ENCODE results near the gene BTBD17.

Gene BTBD17

DNA sequence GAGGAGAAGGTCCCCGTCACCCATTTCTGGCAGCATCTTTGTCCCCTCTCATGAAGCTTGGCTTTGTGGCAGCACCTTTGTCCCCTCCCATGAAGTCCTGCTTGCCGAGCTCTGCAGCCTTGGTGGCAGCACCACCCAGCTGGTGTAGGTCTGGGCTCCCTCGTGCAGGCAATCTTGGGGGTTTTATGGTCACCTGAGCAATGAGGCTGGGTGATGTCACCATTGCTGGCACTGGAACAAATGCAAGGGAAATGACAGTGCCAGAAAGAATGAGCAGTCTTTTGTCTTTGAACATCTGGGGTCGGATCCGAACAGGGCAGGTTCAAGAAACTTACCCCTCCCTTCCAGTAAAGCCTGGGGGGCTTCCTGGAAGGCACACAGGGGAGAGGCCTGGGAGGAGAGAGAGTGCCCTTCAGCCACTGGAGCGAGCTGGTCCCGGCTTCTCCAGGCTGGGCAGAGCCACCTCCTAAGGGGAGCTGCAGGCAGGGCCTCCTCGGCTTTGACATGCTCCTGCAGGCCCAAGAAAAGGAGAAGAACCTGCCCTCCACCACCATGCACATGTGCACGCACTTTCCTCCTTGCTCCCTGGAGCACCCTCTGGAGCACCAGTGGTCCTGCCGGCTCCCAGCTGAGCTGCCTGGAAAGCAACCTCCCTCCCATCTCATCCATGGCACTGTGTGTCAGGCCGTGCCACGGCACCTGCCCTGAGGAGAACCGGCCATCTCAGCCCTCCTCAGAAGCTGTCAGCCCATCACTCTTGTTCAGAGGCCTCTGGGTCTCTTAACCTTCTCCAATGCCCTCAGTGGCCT is 16.0 kb downstream of the BTBD17 start:
- no peak for DNase-seq (ENCODE audit: low spot score in 2 of 2)
- Histone ChIP-seq H3K36me3 (replicated peaks) (no peaks in the 10 kb centered on the region), H3K27me3 (ENCODE audit: low read depth) (peaks cover 36% of the 10 kb centered on the region), H3K4me1 (no peaks in the 10 kb centered on the region), H3K9me3 (no peaks in the 10 kb centered on the region), H3K4me3 (no peak overlapping the region)
- in situ Hi-C loops (cut with MboI; ENCODE audit: low sequenced_read_pairs): no loop called here

DNA sequence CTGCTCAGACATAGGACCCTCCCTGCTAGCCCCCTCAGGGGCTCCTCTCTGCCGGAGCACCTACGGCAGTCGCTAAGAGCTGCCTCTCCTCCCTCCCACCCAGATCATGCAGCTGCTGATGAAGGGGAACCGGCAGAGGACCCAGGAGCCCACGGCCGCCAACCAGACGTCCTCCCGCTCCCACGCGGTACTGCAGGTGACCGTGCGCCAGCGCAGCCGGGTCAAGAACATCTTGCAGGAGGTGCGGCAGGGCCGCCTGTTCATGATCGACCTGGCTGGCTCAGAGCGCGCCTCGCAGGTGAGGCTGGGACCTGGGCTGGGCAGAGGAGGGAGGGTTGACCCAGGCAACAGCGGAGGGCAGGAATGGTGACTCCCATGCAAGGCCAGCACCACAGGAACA is 17.0 kb downstream of the BTBD17 start:
- Histone ChIP-seq H3K27me3 (ENCODE audit: low read depth) (peaks cover 29% of the 10 kb centered on the region), H3K4me1 (no peaks in the 10 kb centered on the region), H3K4me3 (no peak overlapping the region), H3K36me3 (replicated peaks) (no peaks in the 10 kb centered on the region), H3K9me3 (no peaks in the 10 kb centered on the region)
- no peak for DNase-seq (ENCODE audit: low spot score in 2 of 2)
- in situ Hi-C loops (cut with MboI; ENCODE audit: low sequenced_read_pairs): no loop called here

DNA sequence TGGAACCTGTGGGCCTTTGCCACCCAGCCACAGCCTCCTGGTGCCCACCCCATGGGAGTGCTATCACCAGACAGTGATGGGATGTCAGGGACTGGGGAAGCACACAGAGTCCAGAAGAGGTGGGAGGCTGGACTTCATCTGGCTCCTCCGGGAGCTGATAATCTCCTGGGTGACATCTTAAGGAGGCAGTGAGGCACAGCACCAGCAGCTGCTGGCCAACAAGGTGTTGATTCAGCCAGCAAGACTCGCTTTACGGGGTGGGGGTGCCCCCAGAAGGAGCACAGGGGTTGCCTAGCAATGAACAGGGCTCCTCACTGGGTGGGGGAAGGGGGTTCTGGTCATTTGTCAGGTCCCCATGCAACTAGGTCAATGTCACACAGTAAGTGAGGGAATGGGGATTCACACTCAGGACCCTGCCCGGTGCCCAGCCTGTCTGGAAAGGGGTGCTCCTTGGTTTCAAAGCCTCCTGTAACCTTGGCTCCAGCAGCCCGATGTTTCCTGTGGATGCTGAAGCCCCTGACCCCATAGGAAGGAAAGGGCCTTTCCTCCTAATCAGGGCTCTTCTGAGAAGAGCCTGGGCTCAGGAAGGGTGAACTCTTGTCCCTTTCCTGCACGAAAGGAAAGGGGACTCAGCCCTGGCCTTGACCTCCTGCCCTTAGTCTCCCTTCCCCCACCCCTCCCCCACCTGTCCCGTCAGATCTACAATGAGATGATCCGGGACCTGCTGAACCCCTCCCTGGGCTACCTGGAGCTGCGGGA is 18.0 kb downstream of the BTBD17 start:
- in situ Hi-C loops (cut with MboI; ENCODE audit: low sequenced_read_pairs): no loop called here
- no peaks in the 10 kb centered on the region for H3K36me3 ChIP-seq (replicated peaks)
- no peaks in the 10 kb centered on the region for H3K4me1 ChIP-seq
- peaks cover 21% of the 10 kb centered on the region for H3K27me3 ChIP-seq (ENCODE audit: low read depth)
- H3K9me3 ChIP-seq: no peaks in the 10 kb centered on the region
- H3K4me3 ChIP-seq: no peak overlapping the region
- no peak for DNase-seq (ENCODE audit: low spot score in 2 of 2)

DNA sequence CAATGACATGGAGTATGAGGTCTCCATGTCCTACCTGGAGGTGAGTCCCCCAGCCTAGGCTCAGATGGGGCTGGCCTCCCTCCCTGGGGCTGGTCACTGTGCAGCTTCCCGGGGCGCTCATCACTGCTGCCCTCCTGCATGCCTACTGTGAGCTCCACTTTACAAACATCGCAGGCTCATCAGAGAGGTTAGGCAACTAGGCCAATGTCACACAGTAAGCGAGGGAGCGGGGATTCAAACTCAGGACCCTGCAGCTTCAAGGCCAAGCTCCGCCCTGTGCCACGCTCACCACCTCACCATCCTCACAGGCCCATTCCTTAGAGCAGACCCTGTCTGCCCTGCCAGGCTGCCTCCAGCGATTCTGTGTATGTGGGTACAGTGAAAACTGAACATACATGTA is 18.5 kb downstream of the BTBD17 start:
- H3K27me3 ChIP-seq (ENCODE audit: low read depth): peaks cover 15% of the 10 kb centered on the region
- no peaks in the 10 kb centered on the region for H3K9me3 ChIP-seq
- no peak overlapping the region for H3K4me3 ChIP-seq
- H3K36me3 ChIP-seq (replicated peaks): no peaks in the 10 kb centered on the region
- H3K4me1 ChIP-seq: no peaks in the 10 kb centered on the region
- in situ Hi-C loops (cut with MboI; ENCODE audit: low sequenced_read_pairs): no loop called here
- no peak for DNase-seq (ENCODE audit: low spot score in 2 of 2)

DNA sequence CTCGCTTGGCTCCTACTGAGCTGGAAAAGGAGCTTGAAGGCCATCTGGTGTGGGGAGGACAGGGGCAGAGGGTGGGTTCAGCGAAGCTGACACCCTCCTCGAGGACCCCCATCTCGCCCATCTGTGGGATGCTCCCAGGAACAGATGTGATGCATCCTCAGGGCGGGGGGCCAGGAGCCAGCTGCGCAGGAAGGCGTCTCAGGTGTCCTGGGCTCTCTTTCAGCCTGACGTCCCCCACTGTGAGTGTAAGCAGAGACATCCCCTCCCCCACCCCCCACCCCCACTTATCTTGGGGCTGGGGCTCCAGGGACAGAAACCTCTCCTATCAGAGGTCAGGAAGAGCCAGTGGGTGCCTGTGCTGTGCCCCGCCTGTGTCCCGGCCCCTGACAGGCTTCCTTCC is 19.4 kb downstream of the BTBD17 start:
- DNase-seq (ENCODE audit: low spot score in 2 of 2): no peak
- peaks cover 8% of the 10 kb centered on the region for H3K27me3 ChIP-seq (ENCODE audit: low read depth)
- no peaks in the 10 kb centered on the region for H3K4me1 ChIP-seq
- no peaks in the 10 kb centered on the region for H3K9me3 ChIP-seq
- no peak overlapping the region for H3K4me3 ChIP-seq
- in situ Hi-C loops (cut with MboI; ENCODE audit: low sequenced_read_pairs): no loop called here
- no peaks in the 10 kb centered on the region for H3K36me3 ChIP-seq (replicated peaks)

DNA sequence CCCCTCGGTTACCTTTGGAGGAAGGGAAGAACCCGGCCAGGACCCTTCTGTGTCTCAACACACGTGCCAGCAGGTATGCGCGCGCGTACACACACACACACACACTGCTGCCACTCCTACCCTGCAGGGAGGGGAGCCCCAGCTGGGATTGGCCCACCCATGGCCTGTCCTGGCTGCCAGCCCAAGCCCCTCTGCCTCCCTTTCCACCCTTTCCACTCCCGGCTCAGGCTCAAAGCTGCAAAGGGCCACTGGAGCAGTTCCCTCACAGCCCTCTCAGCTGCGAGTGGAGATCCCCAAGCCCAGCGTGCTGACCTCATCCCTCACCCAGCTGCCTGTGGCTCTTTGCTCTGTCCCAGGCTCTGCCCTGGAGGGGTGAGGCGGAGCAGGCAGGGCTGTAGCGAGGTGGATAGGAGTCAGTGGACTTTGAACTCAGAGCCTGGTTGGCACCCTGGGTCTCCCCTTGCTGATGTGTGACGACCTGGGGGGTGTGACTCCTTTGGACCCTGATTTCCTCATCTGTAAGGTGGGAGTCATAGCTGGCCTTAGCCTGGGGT is 21.1 kb downstream of the BTBD17 start:
- no peak for DNase-seq (ENCODE audit: low spot score in 2 of 2)
- Histone ChIP-seq H3K27me3 (ENCODE audit: low read depth) (no peaks in the 10 kb centered on the region; the same call in 1 of the 2 replicates), H3K36me3 (replicated peaks) (no peaks in the 10 kb centered on the region)

DNA sequence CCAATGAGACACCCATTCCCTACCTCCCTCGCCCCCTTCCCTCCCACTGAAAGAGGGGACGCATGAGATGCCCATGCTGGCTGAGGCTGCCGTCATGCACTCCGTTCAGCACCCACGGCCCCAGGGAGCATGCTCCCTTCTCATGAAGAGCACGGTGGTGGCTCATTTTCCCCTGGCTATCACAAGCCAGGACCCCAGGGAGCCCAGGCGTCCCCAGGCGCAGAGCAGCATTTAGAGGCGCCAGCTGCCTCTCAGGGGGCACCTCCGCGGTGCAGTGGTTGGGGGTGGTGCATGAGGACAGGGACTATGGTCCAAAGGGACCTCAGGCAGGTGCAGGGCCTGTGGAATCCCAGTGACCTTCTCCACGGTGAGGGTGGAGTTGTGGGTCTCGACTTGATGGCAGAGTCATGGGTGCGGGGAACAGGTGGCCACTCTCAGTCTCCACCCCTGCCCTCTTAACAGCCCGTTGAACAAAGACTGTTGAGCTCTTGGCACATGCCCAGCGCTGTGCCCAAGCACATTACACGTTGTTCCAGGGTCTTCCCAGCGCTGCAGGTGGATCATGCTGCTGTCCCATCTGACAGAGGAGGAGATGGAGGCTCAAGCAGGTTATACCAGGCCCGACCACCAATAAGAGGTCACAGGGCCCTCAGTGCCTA is 22.0 kb downstream of the BTBD17 start:
- Histone ChIP-seq H3K4me1 (no peaks in the 10 kb centered on the region), H3K36me3 (replicated peaks) (no peaks in the 10 kb centered on the region), H3K9me3 (no peaks in the 10 kb centered on the region), H3K4me3 (no peak overlapping the region), H3K27me3 (ENCODE audit: low read depth) (no peaks in the 10 kb centered on the region)
- no peak for DNase-seq (ENCODE audit: low spot score in 2 of 2)
- in situ Hi-C loops (cut with MboI; ENCODE audit: low sequenced_read_pairs): no loop called here

More for the DNA sequence above, 21.1 kb downstream of the BTBD17 start:
- Histone ChIP-seq H3K4me1 (no peaks in the 10 kb centered on the region), H3K4me3 (no peak overlapping the region), H3K9me3 (no peaks in the 10 kb centered on the region)
- in situ Hi-C loops (cut with MboI; ENCODE audit: low sequenced_read_pairs): no loop called here

DNA sequence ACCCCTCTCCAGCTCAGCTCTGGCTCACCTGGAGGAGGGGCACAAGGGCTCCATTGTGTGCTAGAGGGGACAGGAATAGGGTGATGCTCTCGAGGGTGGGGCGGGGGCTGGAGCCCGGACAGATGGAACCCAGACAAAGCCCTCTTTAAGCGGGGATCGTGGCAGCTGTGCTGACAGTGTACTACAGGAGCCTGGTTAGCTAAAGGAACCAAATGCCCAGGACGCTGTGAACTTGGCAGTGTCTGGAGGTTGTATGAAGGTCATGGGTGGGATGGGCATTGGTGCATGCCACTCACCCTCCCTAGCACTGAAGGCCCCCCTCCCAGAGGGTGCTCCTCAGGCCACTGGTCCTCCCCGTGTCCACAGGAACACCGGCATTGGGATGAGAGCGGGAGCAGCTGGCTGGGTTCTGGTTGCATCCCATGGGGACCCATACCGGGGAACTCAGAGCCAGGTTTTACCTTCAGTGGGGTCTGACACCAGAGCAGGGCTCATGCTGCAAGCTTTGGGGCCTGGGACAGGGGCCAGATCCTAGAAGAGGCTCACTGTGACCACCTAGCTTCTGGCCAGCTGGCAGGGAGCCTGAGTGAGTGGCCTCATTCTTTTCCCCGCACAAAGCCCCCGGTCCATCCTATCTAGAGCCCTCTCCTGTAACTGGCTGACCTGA is 23.7 kb downstream of the BTBD17 start:
- in situ Hi-C loops (cut with MboI; ENCODE audit: low sequenced_read_pairs): no loop called here
- DNase-seq (ENCODE audit: low spot score in 2 of 2): no peak
- no peaks in the 10 kb centered on the region for H3K36me3 ChIP-seq (replicated peaks)
- H3K4me3 ChIP-seq: no peak overlapping the region
- H3K9me3 ChIP-seq: no peaks in the 10 kb centered on the region
- H3K4me1 ChIP-seq: no peaks in the 10 kb centered on the region
- H3K27me3 ChIP-seq (ENCODE audit: low read depth): no peaks in the 10 kb centered on the region

DNA sequence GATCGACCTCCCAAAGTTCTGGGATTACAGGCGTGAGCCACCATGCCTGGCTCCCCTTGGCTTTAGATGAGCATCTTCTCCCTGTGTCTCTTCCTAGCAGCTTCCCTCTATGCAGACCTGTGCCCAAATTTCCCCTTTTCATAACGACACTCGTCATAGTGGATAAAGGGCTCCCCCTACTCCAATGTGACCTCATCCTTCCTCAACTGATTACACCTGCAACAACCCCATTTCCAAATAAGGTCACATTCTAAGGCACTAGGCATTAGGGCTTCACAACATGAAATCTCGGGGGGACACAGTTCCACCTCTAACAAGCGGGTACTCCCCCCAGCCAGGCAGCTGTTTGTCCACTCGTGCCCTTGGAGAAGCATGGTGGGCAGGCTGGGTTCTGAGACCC is 25.4 kb downstream of the BTBD17 start:
- Histone ChIP-seq H3K36me3 (replicated peaks) (no peaks in the 10 kb centered on the region), H3K9me3 (no peaks in the 10 kb centered on the region), H3K4me1 (no peaks in the 10 kb centered on the region), H3K4me3 (no peak overlapping the region), H3K27me3 (ENCODE audit: low read depth) (no peaks in the 10 kb centered on the region)
- in situ Hi-C loops (cut with MboI; ENCODE audit: low sequenced_read_pairs): no loop called here
- DNase-seq (ENCODE audit: low spot score in 2 of 2): no peak

DNA sequence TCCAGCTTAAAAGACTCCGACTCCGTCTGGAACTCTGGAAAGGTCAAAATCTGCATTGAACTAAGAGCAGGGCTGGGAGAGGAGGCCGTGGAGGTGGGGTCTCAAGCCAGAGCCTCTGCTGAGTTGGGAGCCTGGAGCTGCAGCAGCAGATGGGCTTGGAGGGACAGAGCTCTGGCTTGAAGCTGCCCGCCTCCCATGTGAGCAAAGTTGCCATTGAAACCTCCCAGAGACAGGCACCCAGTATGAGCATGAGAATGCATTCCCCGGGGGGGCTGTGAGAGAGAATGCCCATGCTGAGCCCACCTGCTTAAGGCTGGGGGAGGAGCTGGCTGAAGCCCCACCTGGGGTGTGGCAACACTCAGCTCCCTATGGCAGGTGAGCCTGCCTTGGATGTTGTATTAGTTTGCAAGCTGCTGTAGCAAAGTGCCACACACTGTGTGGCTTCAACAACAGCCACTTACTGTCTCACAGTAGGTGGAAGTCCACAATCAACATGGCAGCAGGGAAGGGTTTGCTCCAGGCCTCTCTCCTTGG is 26.1 kb downstream of the BTBD17 start:
- Histone ChIP-seq H3K9me3 (no peaks in the 10 kb centered on the region), H3K4me3 (no peak overlapping the region), H3K4me1 (no peaks in the 10 kb centered on the region), H3K27me3 (ENCODE audit: low read depth) (no peaks in the 10 kb centered on the region), H3K36me3 (replicated peaks) (no peaks in the 10 kb centered on the region)
- DNase-seq (ENCODE audit: low spot score in 2 of 2): no peak
- in situ Hi-C loops (cut with MboI; ENCODE audit: low sequenced_read_pairs): no loop called here

DNA sequence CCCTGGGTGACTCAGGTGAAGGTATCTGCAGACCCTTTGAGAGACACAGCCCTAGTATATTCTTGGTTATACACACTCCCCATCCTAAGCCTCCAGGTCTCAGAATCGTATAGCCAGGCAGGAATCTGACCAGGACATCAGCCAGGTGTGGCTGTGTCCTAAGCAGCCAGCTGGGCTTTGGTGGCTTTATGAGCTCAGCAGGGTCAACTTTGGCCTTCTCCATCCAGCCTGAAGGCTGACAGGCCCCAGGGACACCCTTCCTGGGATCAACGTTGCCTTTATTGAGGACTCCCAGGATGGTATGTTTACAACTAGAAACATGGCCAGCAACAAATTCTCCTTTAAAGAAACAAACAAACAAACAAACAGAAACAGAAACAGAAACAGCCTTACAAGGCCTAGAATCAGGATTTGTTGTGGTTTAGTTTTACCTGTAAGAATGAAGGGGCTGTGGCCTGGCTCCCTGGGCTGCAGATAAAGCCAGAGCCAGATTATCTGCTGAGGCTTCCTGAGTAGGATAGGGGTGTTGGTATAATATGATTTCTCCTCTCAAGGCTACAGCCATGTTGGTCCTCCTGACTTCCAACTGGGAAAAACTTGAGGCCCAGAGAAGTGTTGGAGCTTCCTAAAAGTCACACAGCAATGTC is 27.2 kb downstream of the BTBD17 start:
- in situ Hi-C loops (cut with MboI; ENCODE audit: low sequenced_read_pairs): no loop called here
- Histone ChIP-seq H3K27me3 (ENCODE audit: low read depth) (no peaks in the 10 kb centered on the region), H3K36me3 (replicated peaks) (no peaks in the 10 kb centered on the region), H3K4me1 (no peaks in the 10 kb centered on the region), H3K4me3 (no peak overlapping the region), H3K9me3 (no peaks in the 10 kb centered on the region)
- no peak for DNase-seq (ENCODE audit: low spot score in 2 of 2)

DNA sequence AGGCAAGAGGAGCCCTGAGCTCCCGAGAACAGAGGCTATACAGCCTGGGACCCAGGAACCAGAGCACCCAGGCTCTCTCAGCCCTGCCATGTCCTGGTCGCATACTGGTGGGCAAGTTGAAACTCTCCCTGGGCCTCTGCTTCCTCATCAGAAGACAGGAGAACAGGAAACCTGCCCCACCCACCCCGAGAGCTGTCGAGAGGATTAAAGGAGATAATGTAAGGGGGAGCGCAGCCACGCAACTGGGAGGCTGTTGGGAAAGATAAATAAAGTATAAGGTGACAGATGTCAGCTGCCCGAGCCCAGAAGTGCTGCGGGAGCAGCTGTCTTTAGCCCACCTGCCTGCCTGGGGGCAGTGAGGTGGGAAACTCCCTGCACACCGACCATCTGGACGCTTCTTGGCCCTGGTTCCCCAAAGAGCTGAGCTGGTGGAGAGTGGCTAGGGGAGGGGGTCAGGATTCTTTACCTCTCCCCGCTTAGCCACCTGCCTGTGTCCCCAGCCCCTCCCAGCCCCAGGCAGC is 28.8 kb downstream of the BTBD17 start:
- H3K4me1 ChIP-seq: no peaks in the 10 kb centered on the region
- in situ Hi-C loops (cut with MboI; ENCODE audit: low sequenced_read_pairs): no loop called here
- H3K36me3 ChIP-seq (replicated peaks): no peaks in the 10 kb centered on the region
- no peak overlapping the region for H3K4me3 ChIP-seq
- DNase-seq (ENCODE audit: low spot score in 2 of 2): peak in 1 of 2 experiments; percentile 38
- H3K9me3 ChIP-seq: no peaks in the 10 kb centered on the region
- no peaks in the 10 kb centered on the region for H3K27me3 ChIP-seq (ENCODE audit: low read depth)

Data from HAP-1 (cell line).